ENCODE measurements around the gene RRAS.

- no peak for TF ChIP-seq CTCF (IDR thresholded peaks at IDR 0.05)
- TF ChIP-seq POLR2AphosphoS5 (IDR thresholded peaks at IDR 0.05) = no peak
Measured at GRCh38 chr19:49687566-49688316, 47.8 kb upstream of the RRAS start.
